GM21390 (cell line): Measurements from ENCODE around the gene CCDC85A.
A peak's percentile ranks its signal among the peaks of the same experiment; 100 is the strongest.

Source experiments
- ATAC-seq: cut with Tn5 transposase; IDR thresholded peaks from one replicate; pipeline ENCODE4 v1.9.1; 2021; ENCODE audit not compliant: unreplicated experiment

Gene CCDC85A

GRCh38 chr2:56357655-56358295, 174.0 kb downstream of the CCDC85A start:
- ATAC-seq = no peak

GRCh38 chr2:56361844-56362243, 178.1 kb downstream of the CCDC85A start:
- ATAC-seq = no peak

GRCh38 chr2:56364902-56365301, 181.1 kb downstream of the CCDC85A start:
- no peak for ATAC-seq

GRCh38 chr2:56369316-56369715, 185.5 kb downstream of the CCDC85A start:
- no peak for ATAC-seq

GRCh38 chr2:56372071-56372656, 188.4 kb downstream of the CCDC85A start:
- ATAC-seq = no peak

GRCh38 chr2:56375251-56375650, 191.5 kb downstream of the CCDC85A start:
- ATAC-seq = no peak

- no peak for ATAC-seq
Observed at GRCh38 chr2:56376699-56377665, 193.2 kb downstream of the CCDC85A start.

GRCh38 chr2:56379066-56379465, 195.3 kb downstream of the CCDC85A start:
- ATAC-seq = no peak

GRCh38 chr2:56380861-56381260, 197.1 kb downstream of the CCDC85A start:
- no peak for ATAC-seq

GRCh38 chr2:56382466-56382865, 198.7 kb downstream of the CCDC85A start:
- no peak for ATAC-seq

- ATAC-seq = no peak
Observed at GRCh38 chr2:56386657-56387056, 202.9 kb downstream of the CCDC85A start.

GRCh38 chr2:56390644-56391043, 206.9 kb downstream of the CCDC85A start:
- no peak for ATAC-seq

- ATAC-seq = no peak
Observed at GRCh38 chr2:56410140-56410539, 226.3 kb downstream of the CCDC85A start.

- ATAC-seq = peak; percentile 50
Observed at GRCh38 chr2:56416500-56417176, 232.8 kb downstream of the CCDC85A start.
